Ovary (tissue), 3 donors: Measurements from ENCODE around the gene MT1H.

Experiments
- EP300 ChIP-seq: sonication (generic); formaldehyde crosslinking; IDR thresholded peaks from one replicate; pipeline ENCODE4 v1.6.1; 2017; ENCODE audit warnings: antibody characterized with exemption
- POLR2A ChIP-seq: fragments of 450-650 bp; IDR thresholded peaks from one replicate; pipeline ENCODE4 v1.6.1; 2017; ENCODE audit warnings: antibody characterized with exemption, mild to moderate bottlenecking, moderate library complexity
- TF ChIP-seq, protein P1 (sequence below), 3 donors: fragments of 450-650 bp in 2 of 3; fragments of 200-600 bp in 1 of 3; IDR thresholded peaks; one replicate each; pipeline versions ENCODE4 v1.5.1 to v1.8.0; 2016 to 2022; ENCODE audit warnings: antibody characterized with exemption in 3 of 3, mild to moderate bottlenecking in 1 of 3
- donor health status: DM: no; HTN: no; CAD: no.

DNA sequence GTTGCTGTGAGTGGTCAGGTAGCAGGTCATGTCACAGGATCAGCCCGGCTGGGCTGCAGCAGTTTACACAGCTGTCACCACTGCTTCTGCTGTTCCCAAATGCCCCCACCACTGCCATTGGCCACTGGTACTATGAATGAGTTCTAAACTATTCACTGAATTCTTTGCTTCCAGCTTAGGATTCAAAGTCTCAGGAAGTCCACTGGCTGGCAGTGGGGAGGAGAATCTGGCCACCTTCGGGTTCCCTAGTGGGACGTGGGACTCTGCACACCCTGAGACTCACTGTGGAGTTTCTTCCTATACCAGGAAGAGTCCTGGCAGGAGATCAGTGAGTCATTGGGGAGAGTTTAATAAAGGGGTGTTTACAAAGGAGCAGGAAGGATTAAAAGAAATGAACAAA is 19.6 kb downstream of the MT1H start:
- TF ChIP-seq POLR2A (no peak), EP300 (no peak)
- TF ChIP-seq, protein P1, sequence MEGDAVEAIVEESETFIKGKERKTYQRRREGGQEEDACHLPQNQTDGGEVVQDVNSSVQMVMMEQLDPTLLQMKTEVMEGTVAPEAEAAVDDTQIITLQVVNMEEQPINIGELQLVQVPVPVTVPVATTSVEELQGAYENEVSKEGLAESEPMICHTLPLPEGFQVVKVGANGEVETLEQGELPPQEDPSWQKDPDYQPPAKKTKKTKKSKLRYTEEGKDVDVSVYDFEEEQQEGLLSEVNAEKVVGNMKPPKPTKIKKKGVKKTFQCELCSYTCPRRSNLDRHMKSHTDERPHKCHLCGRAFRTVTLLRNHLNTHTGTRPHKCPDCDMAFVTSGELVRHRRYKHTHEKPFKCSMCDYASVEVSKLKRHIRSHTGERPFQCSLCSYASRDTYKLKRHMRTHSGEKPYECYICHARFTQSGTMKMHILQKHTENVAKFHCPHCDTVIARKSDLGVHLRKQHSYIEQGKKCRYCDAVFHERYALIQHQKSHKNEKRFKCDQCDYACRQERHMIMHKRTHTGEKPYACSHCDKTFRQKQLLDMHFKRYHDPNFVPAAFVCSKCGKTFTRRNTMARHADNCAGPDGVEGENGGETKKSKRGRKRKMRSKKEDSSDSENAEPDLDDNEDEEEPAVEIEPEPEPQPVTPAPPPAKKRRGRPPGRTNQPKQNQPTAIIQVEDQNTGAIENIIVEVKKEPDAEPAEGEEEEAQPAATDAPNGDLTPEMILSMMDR (IDR thresholded peaks at IDR 0.05): no peak
